Right cardiac atrium (tissue), 5 donors: ENCODE data around the gene CBX3. TPM values are rescaled to one million over a fixed set of nuclear protein-coding genes. Genes with fewer than 3 reads are reported as not detected.
"Not testable (repeated sequence)": the region's sequence is repeated elsewhere in the genome, so short reads cannot be mapped to it uniquely, and the experiment has no call there.

ENCODE experiments used
- ATAC-seq, 2 donors: fragments of 200-7000 bp; cut with Tn5 transposase; one replicate each; pipeline versions ENCODE4 v1.8.0 to v1.9.1; 2020; ENCODE audit warnings: moderate library complexity in 2 of 2, mild to moderate bottlenecking in 1 of 2
- DNase-seq, 3 donors: peaks; one replicate each; pipeline ENCODE4 v3.0.0-alpha.2; 2020
- H3K27ac ChIP-seq: one replicate; pipeline ENCODE4 v1.5.1; 2013; ENCODE audit warnings: mild to moderate bottlenecking, low read length, control low read depth, moderate library complexity
- H3K27me3 ChIP-seq: one replicate; pipeline ENCODE4 v1.6.1; 2013; ENCODE audit not compliant: control insufficient read depth, insufficient read depth
- H3K4me1 ChIP-seq: one replicate; pipeline ENCODE4 v1.6.1; 2013; ENCODE audit warnings: low read length; ENCODE audit not compliant: control insufficient read depth, insufficient read depth
- H3K4me3 ChIP-seq: one replicate; pipeline ENCODE4 v1.5.1; 2013; ENCODE audit warnings: low read length, control low read depth
- H3K9me3 ChIP-seq: one replicate; pipeline ENCODE4 v1.6.1; 2013; ENCODE audit warnings: low read length; ENCODE audit not compliant: control insufficient read depth
- WGBS: extraction: QIAGEN DNeasy Blood & Tissue Kit; methylation state at CpG from one replicate; pipeline ENCODE4 v1.1.7; 2013; 5-methylcytosine and 5-hydroxymethylcytosine counted together
- intact Hi-C, 4 donors: fragments of 100-400 bp; cut with DNase I; formaldehyde crosslinking; loops; one replicate each; pipeline versions ENCODE4 v1.11.0 to v1.14.0; 2022 to 2023
- polyA plus RNA-seq: library from polyadenylated mRNA; stranded (reverse); fragments of 200-250 nt; gene quantifications from one replicate; pipeline ENCODE4 v1.2.3, GENCODE V29; 2013
- total RNA-seq, 4 donors: library from RNA; stranded (reverse); fragmentation: NEBNext Ultra II Directional; extraction: Animal tissue kit (Norgen Biotek cat#: 25700); gene quantifications; one replicate each; pipeline ENCODE4 v1.2.1, GENCODE V29; 2021
- donor health status: healthy with polysubstance abuse.
- donor health status: DM: no; HTN: yes; CAD: no.
- donor health status: DM: no; HTN: no; CAD: no.
- donor health status: DM: no; HTN: yes; CAD: no; lungs with severe emphysema.
- donor health status: DM: yes; HTN: yes; CAD: no.

Gene CBX3
- total and polyA plus RNA-seq, 5 donors: 61.2 to 82.5 (median 69.0) TPM

DNA sequence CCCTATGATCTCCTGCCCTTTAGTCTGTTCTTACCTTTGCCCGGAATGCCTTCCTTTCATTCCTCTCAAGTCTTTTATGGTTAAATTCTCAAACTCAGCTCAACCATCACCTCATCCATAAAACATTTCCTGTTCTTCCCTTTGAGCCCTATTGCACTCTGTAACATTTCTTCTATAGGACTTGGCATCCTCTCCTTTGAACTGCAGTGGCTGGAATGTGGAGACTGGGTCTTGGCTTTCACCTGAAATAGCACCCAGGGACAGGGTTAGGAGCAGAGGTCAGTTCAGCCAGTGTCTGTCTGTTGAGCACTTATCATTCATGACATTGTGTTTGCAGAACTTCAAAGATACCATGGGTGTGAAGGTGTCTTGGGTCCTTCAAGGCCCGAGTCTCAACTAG is 42.3 kb upstream of the CBX3 start:
- DNase-seq (no peak), ATAC-seq (no peak)
- Histone ChIP-seq H3K27ac (no peak overlapping the region), H3K27me3 (no peaks in the 10 kb centered on the region), H3K4me3 (no peak overlapping the region), H3K4me1 (no peaks in the 10 kb centered on the region), H3K9me3 (no peaks in the 10 kb centered on the region)
- 57% methylated on average over 2 of the region's 2 CpGs for WGBS
- intact Hi-C loops: no loop called here

DNA sequence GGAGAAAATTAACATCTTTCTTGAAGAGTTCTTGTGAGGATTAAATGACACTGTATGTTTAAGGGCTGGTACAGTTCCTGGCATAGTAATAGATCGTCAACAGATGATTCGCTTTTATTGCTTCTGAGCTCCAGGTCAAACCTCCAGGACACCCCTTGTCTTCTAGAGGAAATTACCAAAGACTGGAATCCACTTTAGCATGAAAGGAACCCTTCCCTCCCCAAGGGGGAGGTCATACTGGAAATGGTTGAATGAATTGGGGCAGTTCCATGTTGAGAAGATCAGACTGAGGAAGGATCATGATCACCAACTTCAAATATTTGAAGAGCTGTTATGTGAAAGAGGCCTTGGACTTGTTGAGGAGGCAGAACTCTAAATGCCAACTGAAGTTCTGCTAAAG is 40.6 kb upstream of the CBX3 start:
- H3K4me3 ChIP-seq: no peak overlapping the region
- over 99% methylated on average over 2 of the region's 2 CpGs for WGBS
- no peaks in the 10 kb centered on the region for H3K27me3 ChIP-seq
- intact Hi-C loops: no loop called here
- no peak for DNase-seq
- H3K4me1 ChIP-seq: no peaks in the 10 kb centered on the region
- no peak overlapping the region for H3K27ac ChIP-seq
- H3K9me3 ChIP-seq: no peaks in the 10 kb centered on the region
- ATAC-seq: no peak

DNA sequence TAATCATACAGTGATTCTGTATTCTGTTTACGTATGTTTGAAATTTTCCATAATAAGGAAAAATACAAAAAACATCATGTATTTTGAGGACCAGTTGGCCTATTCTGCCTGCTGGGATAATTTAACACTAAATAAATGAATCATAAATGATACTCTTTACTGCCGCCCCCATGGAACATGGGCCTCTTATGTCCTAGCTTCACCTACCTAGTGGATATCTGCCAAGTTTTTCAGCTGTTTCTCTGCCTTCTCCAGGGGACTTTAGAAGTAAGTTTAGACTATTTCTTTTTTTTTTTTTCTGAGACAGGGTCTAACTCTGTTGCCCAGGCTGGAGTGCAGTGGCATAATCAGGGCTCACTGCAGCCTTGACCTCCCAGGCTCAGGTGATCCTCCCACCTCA is 39.1 kb upstream of the CBX3 start:
- Histone ChIP-seq H3K27me3 (no peaks in the 10 kb centered on the region), H3K27ac (no peak overlapping the region), H3K9me3 (no peaks in the 10 kb centered on the region), H3K4me3 (no peak overlapping the region), H3K4me1 (peaks cover 3% of the 10 kb centered on the region)
- intact Hi-C loops: no loop called here
- ATAC-seq (no peak), DNase-seq (no peak)
- 80% methylated on average over 2 of the region's 2 CpGs for WGBS

DNA sequence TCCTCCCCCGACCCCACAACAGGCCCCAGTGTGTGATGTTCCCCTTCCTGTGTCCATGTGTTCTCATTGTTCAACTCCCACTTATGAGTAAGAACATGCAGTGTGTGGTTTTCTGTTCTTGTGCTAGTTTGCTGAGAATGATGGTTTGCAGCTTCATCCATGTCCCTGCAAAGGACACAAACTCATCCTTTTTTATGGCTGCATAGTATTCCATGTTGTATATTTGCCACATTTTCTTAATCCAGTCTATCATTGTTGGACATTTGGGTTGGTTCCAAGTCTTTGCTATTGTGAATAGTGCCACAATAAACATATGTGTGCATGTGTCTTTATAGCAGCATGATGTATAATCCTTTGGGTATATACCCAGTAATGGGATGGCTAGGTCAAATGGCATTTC is 37.7 kb upstream of the CBX3 start:
- H3K4me1 ChIP-seq, intact Hi-C loops, H3K27ac ChIP-seq, H3K27me3 ChIP-seq, ATAC-seq, H3K4me3 ChIP-seq, DNase-seq, H3K9me3 ChIP-seq: not testable (repeated sequence)
- WGBS: 50% methylated on average over 1 of the region's 1 CpG

DNA sequence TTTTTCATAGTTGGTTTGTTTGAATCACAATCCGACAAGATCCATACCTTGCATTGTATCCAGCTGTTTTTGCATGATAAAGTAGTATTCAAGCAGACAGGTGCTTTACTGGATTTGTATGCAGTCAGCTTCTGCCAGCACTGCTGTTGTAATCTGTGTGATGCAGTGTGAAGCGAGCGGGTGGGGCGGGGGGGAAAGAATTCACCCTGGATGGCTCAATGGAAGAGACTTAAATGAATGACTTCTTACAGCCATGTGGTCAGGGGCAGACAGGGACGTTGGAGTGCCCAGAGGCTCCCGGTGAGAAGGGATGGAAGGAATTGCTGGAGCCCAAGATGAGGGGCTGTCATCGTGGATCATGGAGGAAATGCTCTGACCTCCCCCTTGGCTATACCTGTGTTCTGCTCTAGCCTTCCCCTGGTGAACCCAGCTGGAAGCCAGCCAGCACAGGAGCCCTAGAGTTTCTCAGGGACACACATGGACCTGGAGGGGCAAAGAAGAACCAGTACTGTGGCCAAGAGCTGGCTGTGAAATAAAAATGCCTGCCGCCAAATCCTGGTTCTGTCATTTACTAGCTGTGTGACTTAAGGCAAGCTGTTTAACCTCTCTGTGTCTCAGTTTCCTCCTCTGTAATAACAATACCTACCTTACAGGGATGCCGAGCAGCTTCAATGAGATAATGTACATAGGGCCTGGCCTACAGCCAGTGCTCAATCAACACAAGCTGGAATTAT is 35.4 kb upstream of the CBX3 start:
- peaks cover 3% of the 10 kb centered on the region for H3K4me1 ChIP-seq
- no peak for DNase-seq
- H3K27ac ChIP-seq: no peak overlapping the region
- intact Hi-C loops: no loop called here
- 65% methylated on average over 9 of the region's 9 CpGs for WGBS
- H3K4me3 ChIP-seq: no peak overlapping the region
- no peaks in the 10 kb centered on the region for H3K9me3 ChIP-seq
- ATAC-seq: no peak
- no peaks in the 10 kb centered on the region for H3K27me3 ChIP-seq

DNA sequence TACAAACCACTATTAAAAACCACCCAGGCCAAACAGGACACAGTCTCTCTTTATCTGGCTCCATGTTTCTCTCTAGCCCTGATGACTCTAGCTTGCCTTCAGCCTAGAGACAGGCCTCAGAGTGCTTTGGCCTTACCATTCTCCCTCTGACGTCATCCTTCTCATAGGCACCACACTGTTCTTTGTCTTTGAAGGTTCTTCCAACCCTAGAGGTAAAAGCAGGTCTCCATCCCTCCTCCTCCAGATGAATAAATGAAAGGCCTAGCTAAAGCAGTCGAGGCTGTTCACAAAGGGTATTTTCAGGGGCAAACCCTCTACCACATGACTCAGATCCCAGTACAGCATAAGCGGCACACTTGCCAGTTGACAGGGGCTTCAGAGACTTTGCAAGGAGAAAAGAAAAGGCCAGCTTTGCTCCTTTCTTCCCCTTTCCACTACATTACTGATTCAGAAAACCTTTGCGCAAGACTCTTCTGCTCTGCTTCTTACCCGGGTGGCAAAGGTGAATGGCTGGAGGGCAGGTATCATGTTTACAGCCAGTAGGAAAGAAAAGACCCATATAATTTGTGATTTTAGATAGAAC is 34.8 kb upstream of the CBX3 start:
- Histone ChIP-seq H3K27me3 (no peaks in the 10 kb centered on the region), H3K9me3 (no peaks in the 10 kb centered on the region), H3K4me3 (no peak overlapping the region), H3K4me1 (peaks cover 3% of the 10 kb centered on the region), H3K27ac (no peak overlapping the region)
- DNase-seq (no peak), ATAC-seq (no peak)
- intact Hi-C loops: no loop called here
- 84% methylated on average over 5 of the region's 5 CpGs for WGBS

DNA sequence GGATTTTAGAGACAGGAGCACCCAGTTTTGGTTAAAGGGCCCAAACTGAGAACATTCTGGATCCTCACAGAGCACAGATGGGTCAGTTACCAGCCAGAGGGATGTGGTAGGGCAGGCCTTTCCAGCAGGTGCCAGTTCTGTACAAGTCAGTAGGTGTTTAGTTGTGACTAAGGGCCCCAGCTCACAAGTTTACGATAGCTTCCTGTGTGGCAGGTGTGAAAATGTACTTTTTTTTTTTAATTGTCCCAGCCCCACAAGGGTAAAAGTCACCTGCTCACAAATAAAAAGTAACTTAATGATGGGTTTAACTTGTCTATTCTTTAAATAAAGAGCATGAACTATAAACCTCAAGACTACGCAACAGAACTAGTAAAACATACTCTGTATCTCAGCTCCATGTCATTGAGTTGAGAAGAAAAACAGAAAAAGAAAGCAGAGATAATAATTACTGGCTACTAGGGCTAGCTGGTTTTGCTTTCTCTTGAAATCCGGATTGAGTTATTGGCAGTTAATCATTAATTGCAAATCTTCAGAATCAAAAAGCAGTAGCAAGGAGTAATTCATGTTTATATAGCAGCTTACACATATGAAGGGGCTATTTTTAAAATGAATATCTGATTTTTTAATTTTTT is 34.1 kb upstream of the CBX3 start:
- H3K27ac ChIP-seq: no peak overlapping the region
- no peak for ATAC-seq

DNA sequence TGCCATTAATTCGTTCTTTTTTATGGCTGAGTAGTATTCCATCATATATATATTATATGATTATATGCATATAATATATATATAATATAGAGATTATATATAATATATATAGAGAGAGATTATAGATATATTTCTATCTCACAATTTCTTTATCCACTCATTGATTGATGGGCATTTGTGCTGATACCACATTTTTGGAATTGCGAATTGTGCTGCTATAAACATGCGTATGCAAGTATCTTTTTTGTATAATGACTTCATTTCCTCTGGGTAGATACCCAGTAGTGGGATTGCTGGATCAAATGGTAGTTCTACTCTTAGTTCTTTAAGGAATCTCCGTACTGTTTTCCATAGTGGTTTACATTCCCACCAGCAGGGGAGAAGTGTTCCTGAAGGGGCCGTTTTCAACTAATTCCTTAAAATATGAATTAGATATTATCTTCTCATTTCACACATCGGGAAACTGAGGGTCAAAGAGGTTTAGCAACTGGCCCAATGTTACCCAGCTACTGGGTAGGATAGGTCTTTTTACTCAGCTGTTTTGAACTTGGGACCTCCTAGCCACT is 33.0 kb upstream of the CBX3 start:
- no peaks in the 10 kb centered on the region for H3K9me3 ChIP-seq
- H3K27ac ChIP-seq: no peak overlapping the region
- H3K4me3 ChIP-seq: no peak overlapping the region
- peaks cover 3% of the 10 kb centered on the region for H3K4me1 ChIP-seq
- DNase-seq (no peak), ATAC-seq (no peak)
- H3K27me3 ChIP-seq: no peaks in the 10 kb centered on the region
- intact Hi-C loops: no loop called here
- WGBS: 88% methylated on average over 6 of the region's 6 CpGs

More for the DNA sequence above, 34.1 kb upstream of the CBX3 start:
- intact Hi-C loops: no loop called here
- peaks cover 3% of the 10 kb centered on the region for H3K4me1 ChIP-seq
- H3K9me3 ChIP-seq: no peaks in the 10 kb centered on the region
- no peak overlapping the region for H3K4me3 ChIP-seq
- DNase-seq: no peak
- WGBS: 93% methylated on average over 3 of the region's 3 CpGs
- H3K27me3 ChIP-seq: no peaks in the 10 kb centered on the region

DNA sequence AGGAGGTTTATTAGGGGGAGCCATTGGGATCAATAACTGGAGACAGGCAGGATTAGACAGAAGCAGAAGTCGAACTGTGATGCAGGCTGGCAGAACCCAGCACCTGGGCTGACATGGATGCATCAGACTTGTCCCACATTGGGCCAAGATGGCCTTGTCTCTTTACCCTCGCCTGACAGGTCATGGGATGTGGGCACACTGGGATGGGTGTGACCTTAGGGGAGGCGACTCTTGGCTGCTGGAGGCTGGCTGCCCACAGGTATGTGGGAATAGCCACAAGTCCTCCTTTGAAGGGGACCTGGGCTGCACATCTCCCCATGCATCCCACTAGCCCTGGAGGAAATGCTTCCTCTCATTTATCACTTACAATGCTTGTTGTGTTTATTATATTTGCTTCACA is 32.3 kb upstream of the CBX3 start:
- ATAC-seq: no peak
- intact Hi-C loops: no loop called here
- H3K4me3 ChIP-seq: no peak overlapping the region
- 85% methylated on average over 3 of the region's 3 CpGs for WGBS
- H3K9me3 ChIP-seq: no peaks in the 10 kb centered on the region
- H3K4me1 ChIP-seq: peaks cover 3% of the 10 kb centered on the region
- DNase-seq: no peak
- no peaks in the 10 kb centered on the region for H3K27me3 ChIP-seq
- H3K27ac ChIP-seq: no peak overlapping the region

DNA sequence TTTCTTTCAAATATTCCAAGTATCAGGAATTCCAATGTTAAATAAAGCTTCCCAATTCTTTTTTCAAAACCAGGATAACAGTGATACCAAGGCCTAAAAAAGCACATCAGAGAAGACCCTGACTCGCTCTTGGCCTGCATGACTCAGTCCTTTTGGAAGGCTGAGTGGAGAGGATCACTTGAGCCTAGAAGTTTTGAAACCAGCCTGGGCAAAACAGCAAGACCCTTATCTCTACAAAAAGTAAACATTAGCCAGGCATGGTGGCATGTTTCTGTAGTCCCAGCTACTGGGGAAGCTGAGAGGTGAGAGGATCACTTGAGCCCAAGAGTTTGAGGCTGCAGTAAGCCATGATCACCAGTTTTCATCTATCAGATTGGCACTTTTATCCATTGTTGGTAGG is 30.9 kb upstream of the CBX3 start:
- H3K4me1 ChIP-seq: peaks cover 3% of the 10 kb centered on the region
- no peak overlapping the region for H3K27ac ChIP-seq
- H3K9me3 ChIP-seq: no peaks in the 10 kb centered on the region
- WGBS: 91% methylated on average over 1 of the region's 1 CpG
- no peak overlapping the region for H3K4me3 ChIP-seq
- intact Hi-C loops: no loop called here
- no peak for DNase-seq
- no peak for ATAC-seq
- no peaks in the 10 kb centered on the region for H3K27me3 ChIP-seq

DNA sequence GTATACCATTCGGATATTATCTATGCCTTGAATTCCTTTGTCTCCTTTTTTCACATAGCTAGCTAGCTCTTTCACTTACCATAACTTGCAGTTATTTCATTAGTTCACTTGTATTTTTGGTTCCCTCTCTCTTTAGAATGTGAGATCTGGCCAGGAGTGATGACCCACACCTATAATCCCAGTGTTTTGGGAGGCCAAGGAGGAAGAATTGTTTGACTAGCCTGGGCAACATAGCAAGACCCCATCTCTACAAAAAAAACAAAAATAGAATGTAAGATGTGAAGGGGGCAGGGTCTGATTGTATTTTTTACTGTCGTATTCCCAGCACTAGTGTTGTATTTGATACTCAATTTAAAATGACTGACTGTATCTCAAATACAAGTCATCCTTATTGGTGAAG is 29.9 kb upstream of the CBX3 start:
- intact Hi-C loops: no loop called here
- WGBS: 92% methylated on average over 2 of the region's 2 CpGs
- no peaks in the 10 kb centered on the region for H3K27me3 ChIP-seq
- no peaks in the 10 kb centered on the region for H3K9me3 ChIP-seq
- no peaks in the 10 kb centered on the region for H3K4me1 ChIP-seq
- DNase-seq (no peak), ATAC-seq (no peak)
- no peak overlapping the region for H3K27ac ChIP-seq
- H3K4me3 ChIP-seq: no peak overlapping the region
